Subcutaneous adipose tissue (tissue), 4 donors: ENCODE data around the gene R3HDM1. TPM values are rescaled to one million over a fixed set of nuclear protein-coding genes. Genes with fewer than 3 reads are reported as not detected.

Experiments used
- total RNA-seq, 4 donors: library from RNA; depleted of rRNA; stranded (reverse); fragments of >200 nt; gene quantifications; one replicate each; pipeline ENCODE4 v1.1.0, GENCODE V29; 2016
- TF ChIP-seq, protein P1 (sequence below): fragments of 450-650 bp; IDR thresholded peaks from one replicate; pipeline ENCODE4 v1.5.1; 2016; ENCODE audit warnings: low read depth, mild to moderate bottlenecking, control low read depth, antibody characterized with exemption, moderate library complexity

Gene R3HDM1
- total RNA-seq, 4 donors from 2014 or later: 12.3 to 23.0 (median 18.1) TPM

DNA sequence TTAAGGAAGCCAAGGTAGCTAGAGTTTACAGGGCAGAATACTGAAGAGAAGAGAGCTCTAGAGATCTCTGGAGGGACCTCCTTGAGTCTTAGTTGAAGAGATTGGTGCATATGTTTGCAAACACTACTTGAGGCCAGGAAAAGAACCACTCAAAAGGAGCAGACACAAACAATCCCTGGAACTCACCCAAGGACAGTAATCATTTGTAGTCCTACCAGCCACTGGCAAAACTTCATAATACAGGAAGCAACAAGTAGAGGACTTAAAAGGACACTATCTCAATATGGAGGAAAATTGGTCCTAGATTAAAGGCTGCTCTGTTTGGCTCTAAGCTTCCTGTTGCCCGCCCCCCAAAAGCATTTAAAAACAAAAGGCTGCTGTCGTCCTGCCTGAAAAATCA, 163.4 kb downstream of the R3HDM1 start:
- TF ChIP-seq, protein P1, sequence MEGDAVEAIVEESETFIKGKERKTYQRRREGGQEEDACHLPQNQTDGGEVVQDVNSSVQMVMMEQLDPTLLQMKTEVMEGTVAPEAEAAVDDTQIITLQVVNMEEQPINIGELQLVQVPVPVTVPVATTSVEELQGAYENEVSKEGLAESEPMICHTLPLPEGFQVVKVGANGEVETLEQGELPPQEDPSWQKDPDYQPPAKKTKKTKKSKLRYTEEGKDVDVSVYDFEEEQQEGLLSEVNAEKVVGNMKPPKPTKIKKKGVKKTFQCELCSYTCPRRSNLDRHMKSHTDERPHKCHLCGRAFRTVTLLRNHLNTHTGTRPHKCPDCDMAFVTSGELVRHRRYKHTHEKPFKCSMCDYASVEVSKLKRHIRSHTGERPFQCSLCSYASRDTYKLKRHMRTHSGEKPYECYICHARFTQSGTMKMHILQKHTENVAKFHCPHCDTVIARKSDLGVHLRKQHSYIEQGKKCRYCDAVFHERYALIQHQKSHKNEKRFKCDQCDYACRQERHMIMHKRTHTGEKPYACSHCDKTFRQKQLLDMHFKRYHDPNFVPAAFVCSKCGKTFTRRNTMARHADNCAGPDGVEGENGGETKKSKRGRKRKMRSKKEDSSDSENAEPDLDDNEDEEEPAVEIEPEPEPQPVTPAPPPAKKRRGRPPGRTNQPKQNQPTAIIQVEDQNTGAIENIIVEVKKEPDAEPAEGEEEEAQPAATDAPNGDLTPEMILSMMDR: no peak

DNA sequence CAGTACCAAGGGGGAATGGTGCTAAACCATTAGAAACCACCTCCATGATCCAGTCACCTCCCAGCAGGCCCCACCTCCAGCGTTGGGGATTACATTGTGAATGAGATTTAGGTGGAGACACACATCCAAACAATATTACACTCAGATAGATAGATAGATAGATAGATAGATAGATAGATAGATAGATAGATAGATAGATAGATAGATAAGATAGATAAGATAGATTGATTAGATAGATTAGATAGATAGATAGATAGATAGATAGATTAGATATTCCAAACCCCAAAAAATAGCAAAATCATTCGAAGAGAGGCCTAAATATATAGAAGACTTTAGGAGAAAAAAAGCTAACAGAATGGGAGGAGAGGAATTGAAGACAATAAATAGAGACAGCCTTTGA, 167.6 kb downstream of the R3HDM1 start:
- TF ChIP-seq, protein P1: no peak

DNA sequence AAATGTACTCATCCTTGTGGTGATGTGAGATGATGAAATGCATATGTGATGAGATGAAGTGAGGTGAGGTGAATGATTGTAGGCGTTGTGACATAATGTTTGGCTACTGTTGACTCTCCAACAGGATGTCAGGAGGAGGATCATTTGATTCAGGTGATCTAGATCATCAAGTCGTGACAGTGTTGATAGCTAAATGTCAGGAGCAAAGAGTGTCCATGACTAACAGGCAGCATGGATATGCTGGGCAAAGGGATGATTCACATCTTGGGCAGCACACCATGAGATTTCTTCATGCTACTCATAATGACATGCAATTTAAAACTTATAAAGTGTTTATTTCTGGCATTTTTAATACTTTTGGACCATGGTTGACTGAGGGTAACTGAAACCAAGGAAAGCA, 170.2 kb downstream of the R3HDM1 start:
- TF ChIP-seq, protein P1: no peak

DNA sequence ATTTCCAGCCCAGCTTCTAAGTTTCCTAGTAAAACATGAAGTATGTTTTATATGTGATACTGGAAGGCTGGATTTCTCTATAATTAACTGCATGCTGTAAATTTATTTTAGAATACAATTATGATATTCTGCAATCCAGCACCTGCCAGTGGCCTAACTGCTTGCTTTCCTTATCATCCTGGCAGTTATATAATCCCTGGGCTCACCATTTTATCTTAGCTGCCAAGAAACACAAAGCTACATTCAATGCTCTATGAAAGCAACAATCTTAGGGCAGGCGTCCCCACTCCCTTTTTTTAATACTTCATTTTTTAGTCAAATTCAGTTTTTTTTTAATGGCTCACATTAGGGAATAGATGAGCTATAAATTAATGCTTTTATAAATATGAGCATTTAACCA, 172.0 kb downstream of the R3HDM1 start:
- TF ChIP-seq, protein P1: no peak

DNA sequence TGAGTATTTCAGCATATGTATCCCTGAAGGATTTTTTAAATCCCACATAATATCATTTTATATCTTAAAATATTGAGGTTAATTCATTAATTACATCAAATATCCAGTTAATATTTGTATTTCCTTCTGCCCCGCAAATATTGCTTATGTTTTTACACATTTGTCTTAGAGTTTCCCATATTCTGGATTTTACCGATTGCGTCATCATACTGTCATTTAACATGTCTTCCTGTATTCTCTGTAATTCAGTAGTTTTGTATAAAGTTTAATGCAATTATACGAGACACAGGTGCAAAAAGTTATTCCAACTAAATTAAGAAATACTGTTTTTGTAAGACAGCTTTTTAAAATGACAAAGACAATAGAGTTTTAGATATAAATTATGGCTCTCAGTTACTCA, 176.9 kb downstream of the R3HDM1 start:
- TF ChIP-seq, protein P1: no peak

DNA sequence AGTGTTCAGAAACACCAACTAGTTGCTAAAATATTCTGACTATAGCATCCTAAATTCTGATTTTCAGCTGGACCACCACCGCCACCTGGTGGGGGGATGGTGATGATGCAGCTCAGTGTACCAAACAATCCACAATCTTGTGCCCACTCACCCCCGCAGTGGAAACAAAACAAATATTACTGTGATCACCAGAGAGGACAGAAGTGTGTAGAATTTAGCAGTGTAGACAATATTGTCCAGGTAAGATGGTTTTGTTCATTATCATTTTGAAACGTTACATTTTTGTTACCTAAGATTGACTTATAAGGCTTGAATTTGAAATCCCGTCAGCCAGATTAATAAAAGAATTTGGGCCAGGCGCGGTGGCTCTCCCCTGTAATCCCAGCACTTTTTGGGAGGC, 178.7 kb downstream of the R3HDM1 start:
- TF ChIP-seq, protein P1: no peak

DNA sequence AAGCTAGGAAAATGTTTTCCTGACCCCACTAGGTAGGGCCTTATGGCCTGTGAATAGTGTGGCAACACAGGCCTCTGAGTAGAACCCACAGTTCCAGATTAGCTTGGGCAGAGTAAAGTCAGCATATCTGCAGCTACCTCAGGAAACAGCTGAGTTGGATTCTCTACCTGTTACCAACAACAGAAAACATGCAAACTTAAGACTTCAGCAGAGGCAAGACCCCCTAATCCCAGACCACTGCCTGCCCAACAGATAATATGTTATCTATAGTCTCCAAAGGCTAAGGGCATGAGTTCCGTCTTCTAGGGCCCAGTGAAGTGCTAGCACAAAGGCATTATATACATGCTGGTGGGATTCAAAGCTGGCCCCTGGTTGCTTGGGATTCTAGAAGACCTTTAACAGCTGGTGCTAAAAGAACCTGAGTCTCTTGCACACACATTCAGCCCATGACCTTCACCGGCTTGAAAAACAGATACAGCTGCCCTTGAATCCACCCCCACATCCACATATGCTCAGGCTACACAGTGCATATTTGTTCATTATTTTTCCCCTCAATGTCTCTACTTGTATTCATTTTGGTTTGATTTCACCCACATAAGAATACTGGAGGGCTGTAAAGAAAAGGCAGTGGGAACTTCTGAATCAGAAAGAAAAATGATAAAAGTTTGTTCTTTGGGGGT, 196.9 kb downstream of the R3HDM1 start:
- TF ChIP-seq, protein P1: no peak
